GM18508 (cell line): ENCODE measurements around the gene ADAM12.
"Not testable (repeated sequence)": the region's sequence is repeated elsewhere in the genome, so short reads cannot be mapped to it uniquely, and the experiment has no call there.

ENCODE experiments used
- ATAC-seq: cut with Tn5 transposase; IDR thresholded peaks from one replicate; pipeline ENCODE4 v1.9.1; 2021; ENCODE audit warnings: moderate number of reproducible peaks; ENCODE audit not compliant: insufficient read depth, unreplicated experiment

Gene ADAM12

GRCh38 chr10:126072622-126073021, 315.7 kb downstream of the ADAM12 start:
- ATAC-seq, result no peak

- ATAC-seq, result no peak
These were observed 317.6 kb downstream of the ADAM12 start for GRCh38 chr10:126070476-126071215.

- no peak for ATAC-seq
These were observed 320.0 kb downstream of the ADAM12 start for GRCh38 chr10:126068322-126068721.

GRCh38 chr10:126066456-126066855, 321.8 kb downstream of the ADAM12 start:
- ATAC-seq, result no peak

DNA sequence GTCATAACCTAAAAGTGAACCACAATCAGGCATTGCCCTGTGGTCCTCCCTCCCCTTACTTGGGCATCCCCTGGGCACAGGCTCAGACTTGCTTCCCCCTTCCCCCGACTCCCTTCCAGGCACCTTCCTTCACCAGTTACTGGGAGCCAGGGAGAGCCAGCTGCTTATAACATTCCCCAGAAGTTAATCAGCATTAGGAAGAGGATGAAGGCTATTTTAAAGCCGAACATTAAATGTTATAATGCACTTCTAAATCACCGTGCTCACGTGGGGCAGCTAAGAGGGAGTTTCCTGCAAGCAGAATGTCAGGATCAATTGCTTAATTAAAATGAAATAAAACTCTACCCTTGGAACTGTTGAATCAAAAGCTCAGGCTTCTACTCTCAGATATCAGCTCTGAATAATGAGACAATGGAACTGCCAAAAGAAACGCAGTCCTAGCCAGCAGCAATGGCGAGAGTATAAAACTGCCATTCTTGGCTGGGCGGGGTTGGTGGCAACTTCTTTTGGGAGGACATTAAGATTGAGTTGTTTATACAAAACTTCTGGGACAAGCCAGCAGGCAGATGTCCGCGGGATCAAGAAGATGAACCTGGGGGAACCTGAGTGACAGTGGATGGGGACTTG, 322.4 kb downstream of the ADAM12 start:
- no peak for ATAC-seq

DNA sequence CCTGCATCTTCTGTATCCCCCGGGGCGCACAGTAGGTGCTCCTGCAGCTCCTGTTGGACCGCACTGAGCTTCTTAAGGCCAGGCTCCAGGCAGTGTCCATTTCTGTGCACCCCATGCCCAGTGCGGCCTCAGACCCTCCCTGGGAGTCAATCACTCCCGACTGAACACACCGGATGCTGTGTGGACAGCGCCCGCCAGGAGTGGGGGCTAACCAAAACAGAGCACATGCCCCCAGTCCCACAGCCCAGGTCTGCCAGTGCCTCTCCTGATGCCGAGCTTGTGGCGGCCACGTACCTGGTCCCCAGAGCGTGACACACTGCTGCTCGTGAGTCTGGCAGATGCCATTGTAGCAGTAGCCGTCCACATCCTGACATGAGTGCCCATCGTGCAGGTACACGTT, 323.8 kb downstream of the ADAM12 start:
- no peak for ATAC-seq

GRCh38 chr10:126063353-126063791, 324.9 kb downstream of the ADAM12 start:
- no peak for ATAC-seq

DNA sequence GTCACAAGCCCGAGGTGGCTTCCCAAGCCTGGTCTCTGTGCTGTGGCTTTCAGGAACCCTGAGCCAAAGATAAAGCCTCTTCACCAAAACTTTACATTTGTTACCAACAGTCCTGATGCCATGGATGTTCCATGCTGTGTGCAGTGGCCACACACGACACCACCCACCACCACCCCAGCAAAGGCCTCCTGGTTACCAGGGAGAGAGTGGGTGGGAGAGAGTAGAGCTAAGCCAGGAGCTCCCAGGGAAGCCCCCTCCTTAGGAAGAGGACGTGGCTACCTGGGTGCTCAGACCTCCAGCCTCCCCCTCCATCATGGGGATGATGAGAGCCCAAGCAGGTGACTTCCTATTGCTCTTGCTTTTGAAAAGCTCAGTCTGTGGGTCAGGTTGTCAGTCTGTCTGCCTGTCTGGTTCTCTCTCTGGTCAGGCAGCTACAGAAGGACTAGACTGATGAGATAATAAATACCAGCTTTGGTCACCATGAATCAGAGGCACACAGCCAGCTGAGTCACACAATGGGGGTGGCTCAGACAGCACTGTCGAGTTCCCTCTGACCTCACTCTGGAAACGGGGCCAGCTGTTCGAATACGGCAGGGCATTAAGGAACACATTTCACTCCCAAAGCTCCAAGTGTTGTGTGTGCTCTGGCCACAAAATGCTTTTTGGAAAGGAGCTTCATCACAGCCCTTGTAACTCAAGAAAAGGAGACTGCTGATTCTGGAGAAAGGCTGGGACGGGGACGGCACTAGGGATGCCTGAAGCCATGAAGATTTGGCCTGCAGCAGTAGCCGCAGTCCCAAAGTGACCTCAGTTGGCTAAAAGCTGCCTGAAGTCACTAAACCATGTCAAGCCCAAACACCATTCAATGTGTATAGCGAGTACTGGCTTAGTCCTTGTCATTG, 325.9 kb downstream of the ADAM12 start:
- no peak for ATAC-seq

- ATAC-seq, result no peak
These were observed 326.8 kb downstream of the ADAM12 start for GRCh38 chr10:126061526-126061925.

DNA sequence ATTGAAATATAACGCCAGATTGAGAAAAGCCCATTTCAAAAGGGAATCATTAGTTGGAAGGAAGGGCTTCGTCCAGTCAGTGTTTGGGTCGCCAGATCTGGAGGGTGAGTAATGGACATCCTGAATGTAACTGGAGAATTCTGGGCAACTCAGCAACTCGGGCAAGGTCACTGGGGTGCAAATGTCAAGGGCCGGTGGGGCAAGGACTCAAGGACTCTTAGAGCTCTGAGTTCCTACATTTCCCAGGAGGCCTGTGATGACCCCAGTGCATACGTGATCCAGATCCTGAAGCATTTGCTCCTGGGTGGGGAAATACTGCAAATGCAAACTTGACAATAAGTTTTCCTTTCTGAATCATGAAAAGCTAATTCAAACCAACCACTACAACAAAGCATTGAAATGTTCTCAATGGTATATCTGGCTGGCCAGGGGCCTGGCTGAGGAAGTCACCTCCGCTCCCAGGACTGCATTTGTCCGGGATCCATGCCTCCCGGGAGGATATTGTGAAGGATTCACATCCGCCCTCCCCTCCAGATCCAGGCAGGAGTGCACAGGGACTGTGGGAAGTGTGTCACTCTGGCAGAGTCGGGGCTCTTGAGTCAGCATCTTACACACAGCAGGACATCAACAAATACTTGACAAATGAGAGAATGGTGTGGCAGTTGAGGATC, 327.9 kb downstream of the ADAM12 start:
- ATAC-seq, result no peak

DNA sequence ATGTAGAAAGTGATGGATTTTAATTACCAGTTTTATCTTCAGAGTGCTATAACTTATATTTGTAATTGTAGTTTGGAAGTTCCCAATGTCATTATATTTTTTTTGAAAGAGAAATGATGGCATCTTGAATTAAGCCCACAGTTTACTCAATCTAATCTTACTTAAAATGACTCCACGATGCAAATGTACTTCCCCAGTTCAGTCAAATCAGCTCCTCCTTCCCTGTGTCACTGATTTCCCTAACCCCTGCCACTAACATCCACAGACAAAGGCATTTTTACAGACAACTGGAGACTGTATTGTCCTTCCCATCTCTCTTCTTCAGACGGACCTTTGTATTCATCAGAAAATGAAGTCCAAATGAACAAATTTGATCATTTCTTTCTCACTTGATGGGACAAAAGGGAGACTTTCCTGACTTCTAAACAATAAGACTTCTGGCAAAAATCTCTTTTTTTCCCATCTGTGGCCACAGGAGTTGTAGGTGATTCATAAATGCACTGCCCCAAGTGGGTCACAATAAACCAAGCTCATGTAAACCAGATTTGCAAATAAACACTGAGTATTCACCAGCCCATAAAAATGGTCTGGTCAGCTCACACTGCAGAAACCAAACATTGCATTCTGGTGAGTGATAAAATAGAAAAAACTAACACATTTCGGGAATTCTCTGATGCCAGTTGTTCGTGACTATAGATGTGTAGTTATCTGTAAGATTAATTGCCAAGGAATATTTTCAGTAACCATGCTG, 329.0 kb downstream of the ADAM12 start:
- no peak for ATAC-seq

DNA sequence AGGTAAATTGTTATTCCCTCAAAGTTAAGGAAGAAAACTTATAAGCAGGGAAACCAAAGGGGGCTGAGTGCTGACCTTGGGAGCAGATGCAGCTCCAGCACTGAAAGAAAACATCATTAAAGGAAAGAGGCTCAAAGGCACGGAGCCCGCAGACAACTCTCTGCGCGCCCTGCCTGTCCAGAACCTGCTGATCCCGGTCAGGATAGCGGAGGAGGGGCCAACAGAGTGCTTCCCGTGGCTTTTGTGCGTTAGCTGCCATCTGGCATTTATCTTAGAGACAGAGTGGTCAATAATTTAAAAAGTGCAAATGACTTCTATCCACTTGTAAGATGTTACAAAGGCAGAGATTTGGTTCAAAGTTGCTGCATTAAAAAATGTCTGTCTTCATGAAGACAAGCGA, 329.8 kb downstream of the ADAM12 start:
- ATAC-seq, result no peak

DNA sequence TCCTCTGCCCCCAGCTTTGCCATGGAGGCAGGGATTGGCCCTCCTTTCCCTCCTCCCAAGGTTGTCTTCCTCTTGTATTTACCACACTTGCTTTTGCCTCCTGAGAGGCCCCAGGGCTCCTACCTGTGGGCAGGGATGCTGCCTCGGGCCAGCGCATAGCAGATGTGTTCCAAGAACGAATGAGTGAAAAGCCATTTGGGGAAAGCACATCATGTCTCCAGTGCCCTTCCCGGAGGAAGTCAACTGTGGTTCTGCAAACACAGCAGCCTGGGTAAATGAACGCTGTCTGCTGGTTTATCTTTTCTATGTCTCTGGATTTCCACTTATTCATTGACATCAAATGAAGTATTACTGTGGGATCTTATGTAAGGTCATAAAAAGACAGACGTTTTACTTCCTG, 330.2 kb downstream of the ADAM12 start:
- no peak for ATAC-seq

- no peak for ATAC-seq
These were observed 330.8 kb downstream of the ADAM12 start for GRCh38 chr10:126057494-126057893.

GRCh38 chr10:126054191-126054590, 334.1 kb downstream of the ADAM12 start:
- no peak for ATAC-seq

GRCh38 chr10:126052171-126052570, 336.1 kb downstream of the ADAM12 start:
- no peak for ATAC-seq

- ATAC-seq, result no peak
These were observed 338.2 kb downstream of the ADAM12 start for GRCh38 chr10:126049759-126050700.

DNA sequence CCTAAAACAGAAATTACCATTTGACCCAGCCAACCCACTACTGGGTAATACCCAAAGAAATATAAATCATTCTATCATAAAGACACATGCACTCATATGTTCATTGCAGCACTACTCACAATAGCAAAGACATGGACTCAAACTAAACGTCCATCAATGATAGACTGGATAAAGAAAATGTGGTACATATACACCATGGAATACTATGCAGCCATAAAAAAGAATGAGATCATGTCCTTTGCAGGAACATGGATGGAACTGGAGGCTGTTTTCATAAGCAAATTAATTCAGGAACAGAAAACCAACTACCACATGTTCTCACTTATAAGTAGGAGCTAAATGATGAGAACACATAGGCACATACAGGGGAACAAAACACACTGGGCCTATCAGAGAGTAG, 340.5 kb downstream of the ADAM12 start:
- not testable (repeated sequence) for ATAC-seq

- ATAC-seq, result no peak
These were observed 341.4 kb downstream of the ADAM12 start for GRCh38 chr10:126046831-126047230.
